ENCODE results near the gene EVA1A. TPM values are rescaled to one million over a fixed set of nuclear protein-coding genes. Genes with fewer than 3 reads are reported as not detected.

Gene EVA1A
- total and polyA plus RNA-seq, 2 of the 8 experiments (the other 6 are each of a cell fraction or from before 2014, with no cell fraction given): 2.4 to 4.3 TPM

DNA sequence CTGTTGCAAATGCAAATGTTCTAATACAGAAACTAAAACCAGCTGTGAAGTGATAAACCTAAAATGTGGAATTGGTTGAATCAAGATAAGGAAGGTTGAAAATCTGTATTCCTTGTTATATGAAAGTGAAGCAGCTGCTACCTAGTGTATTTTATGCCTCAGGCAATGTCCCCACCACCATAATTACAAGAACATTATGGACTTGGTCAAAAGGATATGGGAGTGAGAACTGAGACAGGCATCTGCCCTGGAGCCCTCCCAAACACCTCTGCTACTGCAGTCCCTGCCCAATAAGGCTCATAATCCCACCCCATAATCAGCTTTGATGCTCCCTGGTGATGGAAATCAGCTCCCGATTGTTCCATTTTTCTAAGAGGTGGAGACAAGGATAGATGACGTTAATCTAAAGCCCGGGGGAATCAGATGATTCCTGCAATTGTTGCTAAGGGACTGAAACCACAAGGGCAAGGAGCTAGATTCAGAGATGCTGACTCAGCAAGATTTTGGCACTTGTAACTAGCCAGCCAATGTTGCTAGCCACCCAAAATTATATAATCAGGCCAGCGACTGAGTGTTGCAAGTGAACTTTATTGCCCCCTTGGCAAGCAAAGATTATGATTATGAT lies 69.5 kb downstream of the EVA1A start:
- Histone ChIP-seq H2BK12ac (ENCODE audit: low read depth, low read length) (no peak overlapping the region), H3K23me2 (ENCODE audit: low read depth, low read length) (no peaks in the 10 kb centered on the region), H3K4me3 (ENCODE audit: extremely low read depth in 1 of 4, insufficient read depth in 2 of 4, low read depth in 3 of 4, low read length in 4 of 4) (no peak overlapping the region), H3K9ac (replicated peaks in 1 of 4; ENCODE audit: extremely low read depth in 1 of 4, low read depth in 3 of 4, low read length in 3 of 4) (no peak overlapping the region), H3K4me2 (ENCODE audit: insufficient read depth in 1 of 2, low read depth in 2 of 2, low read length in 2 of 2) (no peak overlapping the region), H3K18ac (ENCODE audit: extremely low read depth, low read length) (no peak overlapping the region), H3K56ac (replicated peaks; ENCODE audit: insufficient read length, low read depth, low read length) (no peak overlapping the region), H3K14ac (ENCODE audit: insufficient read length) (no peak overlapping the region), H2AFZ (ENCODE audit: low read length) (no peak overlapping the region), H3K27ac (ENCODE audit: low read depth, low read length) (no peak overlapping the region), H3K27me3 (replicated peaks in 1 of 4; ENCODE audit: control insufficient read depth in 3 of 4, extremely low read depth in 1 of 4, insufficient read depth in 3 of 4, low read length in 3 of 4) (no peaks in the 10 kb centered on the region), H2BK5ac (ENCODE audit: low read depth, low read length) (no peak overlapping the region), H2BK20ac (ENCODE audit: low read length) (no peak overlapping the region), H4K5ac (ENCODE audit: insufficient read length, low read depth, low read length) (no peak overlapping the region), H3K36me3 (ENCODE audit: control insufficient read depth in 2 of 4, insufficient read depth in 4 of 4, low read length in 3 of 4) (no peaks in the 10 kb centered on the region), H3K4me1 (replicated peaks in 1 of 4; ENCODE audit: control insufficient read depth in 3 of 4, insufficient read depth in 4 of 4, low read length in 3 of 4) (peaks cover 0 to 2% (median 0%) of the 10 kb centered on the region in 4 experiments; a peak in 2 of 7 replicates), H3K23ac (ENCODE audit: insufficient read length) (no peak overlapping the region), H3K79me2 (ENCODE audit: control insufficient read depth in 1 of 2, insufficient read depth in 2 of 2, low read length in 2 of 2) (no peaks in the 10 kb centered on the region), H2BK120ac (replicated peaks; ENCODE audit: low read depth, low read length) (no peak overlapping the region), H4K91ac (replicated peaks; ENCODE audit: insufficient read length, low read length) (no peak overlapping the region), H4K8ac (ENCODE audit: extremely low read depth, insufficient read depth, low read length) (no peak overlapping the region), H3K79me1 (ENCODE audit: low read depth, low read length) (no peaks in the 10 kb centered on the region), H3K4ac (replicated peaks; ENCODE audit: insufficient read length, low read depth, low read length) (no peak overlapping the region), H2BK15ac (ENCODE audit: low read length) (no peak overlapping the region), H3K9me3 (ENCODE audit: insufficient read depth in 2 of 2, low read depth in 1 of 2, low read length in 1 of 2) (0 out of 4 replicates have a peak, but pooled peaks cover 0 to 2% of the 10 kb centered on the region in 2 experiments), H2AK5ac (ENCODE audit: low read depth, low read length) (no peak overlapping the region), H4K20me1 (replicated peaks in 1 of 2; ENCODE audit: control insufficient read depth in 1 of 2, insufficient read depth in 2 of 2, low read length in 2 of 2) (no peaks in the 10 kb centered on the region)
- 77% methylated on average over 4 of the region's 4 CpGs; no CpG with 5 or more reads in 1 of the 2 experiments for WGBS, 2 experiments (ENCODE audit: extremely low coverage in 1 of 2, insufficient coverage in 1 of 2, insufficient read length in 1 of 2, insufficient replicate concordance in 2 of 2, low coverage in 1 of 2, low lambda C conversion rate in 2 of 2, missing lambda C conversion rate in 1 of 2)
- TF ChIP-seq MAFK (IDR thresholded peaks at IDR 0.05; ENCODE audit: low read depth, low read length) (peak; percentile 99), TBP (IDR thresholded peaks at IDR 0.05; ENCODE audit: low read depth, low read length) (no peak)
- FAIRE-seq (no peak), DNase-seq (ENCODE audit: low read depth in 1 of 2, low spot score in 2 of 2) (no peak)
- ChIA-PET CTCF (ENCODE audit: partially characterized antibody) (interaction anchor here (1.0 to 2.9 kb wide), 4 partner anchors 10 to 117 kb away, joined by 3 to 11 read pairs (median 4); no protein-coding TSS in a partner anchor), POLR2A (ENCODE audit: partially characterized antibody) (no interaction called here)

All from H1 (cell line).